ENCODE data around the gene ENGASE.
A peak's percentile ranks its signal among the peaks of the same experiment; 100 is the strongest.
"Not testable (repeated sequence)": the region's sequence is repeated elsewhere in the genome, so short reads cannot be mapped to it uniquely, and the experiment has no call there.

ENGASE gene, protein sequence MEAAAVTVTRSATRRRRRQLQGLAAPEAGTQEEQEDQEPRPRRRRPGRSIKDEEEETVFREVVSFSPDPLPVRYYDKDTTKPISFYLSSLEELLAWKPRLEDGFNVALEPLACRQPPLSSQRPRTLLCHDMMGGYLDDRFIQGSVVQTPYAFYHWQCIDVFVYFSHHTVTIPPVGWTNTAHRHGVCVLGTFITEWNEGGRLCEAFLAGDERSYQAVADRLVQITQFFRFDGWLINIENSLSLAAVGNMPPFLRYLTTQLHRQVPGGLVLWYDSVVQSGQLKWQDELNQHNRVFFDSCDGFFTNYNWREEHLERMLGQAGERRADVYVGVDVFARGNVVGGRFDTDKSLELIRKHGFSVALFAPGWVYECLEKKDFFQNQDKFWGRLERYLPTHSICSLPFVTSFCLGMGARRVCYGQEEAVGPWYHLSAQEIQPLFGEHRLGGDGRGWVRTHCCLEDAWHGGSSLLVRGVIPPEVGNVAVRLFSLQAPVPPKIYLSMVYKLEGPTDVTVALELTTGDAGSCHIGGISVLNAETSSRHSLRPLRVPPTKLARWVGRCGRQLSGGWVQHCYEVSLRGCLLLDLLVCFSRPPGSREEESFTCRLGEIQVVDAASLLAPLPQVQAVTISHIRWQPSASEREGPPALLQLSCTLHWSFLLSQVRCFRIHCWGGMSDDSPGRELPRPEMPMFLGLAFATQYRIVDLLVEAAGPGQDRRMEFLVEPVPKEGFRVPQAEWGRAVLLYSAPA

DNA sequence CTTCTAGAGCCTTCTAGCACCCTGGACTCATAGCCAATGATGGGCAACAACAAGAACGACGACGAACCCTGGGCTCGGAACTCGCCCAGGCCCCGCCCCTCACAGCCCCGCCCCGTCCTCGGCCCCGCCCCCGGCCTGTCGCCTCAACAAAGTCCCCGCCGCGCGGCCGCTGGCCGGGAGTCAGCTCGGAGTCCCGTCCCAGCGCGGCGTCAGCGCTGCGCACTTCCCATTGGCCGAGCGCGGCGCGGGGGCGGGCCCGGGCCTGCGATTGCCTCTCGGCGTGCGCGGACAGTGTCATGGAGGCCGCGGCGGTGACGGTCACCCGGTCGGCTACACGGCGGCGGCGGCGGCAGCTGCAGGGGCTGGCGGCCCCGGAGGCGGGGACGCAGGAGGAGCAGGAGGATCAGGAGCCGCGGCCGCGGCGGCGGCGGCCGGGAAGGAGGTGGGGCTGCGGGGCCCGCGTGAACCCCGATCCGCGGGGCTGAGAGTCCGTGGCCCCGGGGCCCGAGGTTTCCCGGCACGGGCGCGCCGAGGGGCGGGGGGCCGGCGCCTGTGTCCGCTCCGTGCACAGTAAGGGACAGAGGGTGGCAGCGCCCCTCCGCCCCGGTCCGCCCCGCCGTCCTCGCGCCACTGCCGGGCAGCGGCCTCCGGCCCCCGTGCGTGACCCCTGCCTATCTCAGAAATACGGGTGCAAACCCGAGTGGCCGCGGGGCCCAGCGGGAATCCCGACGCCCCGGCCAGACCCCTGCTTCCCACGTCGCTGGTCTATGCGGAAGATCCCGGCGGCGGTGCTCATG is at the start of gene ENGASE:
ENGASE (plus strand) TSS at position 176 of the 797 bp plus-strand sequence; CDS start at position 297, 121 bp downstream.
- peak; percentile 91 to 92 for DNase-seq

DNA sequence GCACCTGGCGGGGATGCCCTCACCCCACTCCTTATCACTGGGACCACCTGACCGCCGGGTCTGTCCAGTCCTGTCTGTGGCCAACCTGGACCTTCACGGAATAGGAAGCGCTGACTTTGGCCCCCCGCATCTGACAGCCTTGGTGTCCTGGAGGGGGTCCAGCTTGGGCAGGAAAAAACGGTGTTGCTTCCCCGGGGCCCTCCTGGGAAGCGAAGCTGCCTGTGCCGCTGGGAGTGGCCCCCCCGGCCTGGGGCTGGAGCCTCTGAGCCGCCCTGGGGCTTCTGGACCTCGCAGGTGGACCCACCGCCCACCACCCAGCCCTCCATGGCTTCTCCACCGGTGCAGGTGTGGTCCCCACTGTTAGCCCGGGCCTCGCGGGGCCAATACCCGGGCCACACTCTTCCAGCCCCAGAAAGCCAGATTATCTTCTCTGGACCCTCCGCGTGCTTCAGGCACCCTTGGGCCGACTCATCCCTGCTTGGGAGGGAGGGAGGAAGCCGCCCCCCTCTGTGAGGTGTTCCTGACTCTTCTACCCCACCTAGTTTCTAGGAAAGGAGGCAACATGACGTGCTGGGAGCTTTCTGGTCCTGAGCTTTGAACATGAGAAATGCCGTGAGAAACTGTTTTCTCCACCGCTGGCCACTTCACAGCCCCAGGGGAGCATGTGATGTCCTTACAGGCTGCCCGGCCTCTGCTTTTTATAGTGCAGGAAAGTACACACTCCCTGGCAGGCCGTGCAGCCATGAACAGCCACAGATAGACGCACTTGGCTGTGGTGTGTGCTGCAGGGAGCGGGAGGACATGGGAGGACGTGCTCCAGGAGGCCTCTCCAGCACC is 49.5 kb upstream of the ENGASE start:
- no peak for DNase-seq

DNA sequence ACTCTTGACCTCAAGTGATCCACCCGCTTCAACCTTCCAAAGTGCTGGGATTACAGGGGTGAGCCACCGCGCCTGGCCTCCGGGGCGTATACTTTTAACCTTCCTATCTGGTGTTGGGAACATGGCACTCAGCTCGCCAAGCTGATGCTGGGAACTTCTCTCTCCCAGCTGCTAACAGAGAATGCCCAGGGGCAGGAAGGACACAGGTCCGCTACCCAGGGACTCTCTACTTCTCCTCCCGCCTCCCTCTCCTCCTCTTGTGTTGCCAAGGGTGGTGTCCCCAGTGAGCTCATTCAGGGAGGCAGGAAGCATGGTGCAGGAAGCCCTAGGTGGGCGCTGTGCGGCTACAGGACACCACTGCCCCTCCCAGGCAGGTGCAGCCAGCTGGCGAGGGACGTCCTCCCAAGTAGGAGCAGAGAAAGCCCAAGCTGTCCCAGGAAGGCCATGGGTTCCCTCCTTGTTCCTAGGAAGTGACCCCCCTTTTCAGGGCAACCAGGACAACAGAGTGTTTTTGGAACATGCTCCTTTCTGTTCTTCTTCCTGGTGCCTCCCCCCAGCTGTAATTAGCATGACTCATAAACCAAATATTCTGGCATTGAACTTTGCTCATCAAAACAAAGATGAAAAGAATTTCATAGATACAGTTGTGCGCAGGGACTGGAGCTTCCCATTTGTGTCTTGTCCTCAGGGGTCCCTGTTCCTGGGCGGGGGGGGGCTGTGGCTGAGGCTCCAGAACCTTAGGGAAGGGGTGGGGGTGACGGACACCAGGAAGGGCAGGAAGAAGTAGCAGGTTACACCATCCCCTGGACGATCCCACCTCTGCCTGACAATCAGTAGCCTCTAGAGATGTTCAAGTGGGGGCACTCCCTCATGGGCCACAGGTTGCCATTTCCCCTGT is 48.0 kb upstream of the ENGASE start:
- no peak for DNase-seq

DNA sequence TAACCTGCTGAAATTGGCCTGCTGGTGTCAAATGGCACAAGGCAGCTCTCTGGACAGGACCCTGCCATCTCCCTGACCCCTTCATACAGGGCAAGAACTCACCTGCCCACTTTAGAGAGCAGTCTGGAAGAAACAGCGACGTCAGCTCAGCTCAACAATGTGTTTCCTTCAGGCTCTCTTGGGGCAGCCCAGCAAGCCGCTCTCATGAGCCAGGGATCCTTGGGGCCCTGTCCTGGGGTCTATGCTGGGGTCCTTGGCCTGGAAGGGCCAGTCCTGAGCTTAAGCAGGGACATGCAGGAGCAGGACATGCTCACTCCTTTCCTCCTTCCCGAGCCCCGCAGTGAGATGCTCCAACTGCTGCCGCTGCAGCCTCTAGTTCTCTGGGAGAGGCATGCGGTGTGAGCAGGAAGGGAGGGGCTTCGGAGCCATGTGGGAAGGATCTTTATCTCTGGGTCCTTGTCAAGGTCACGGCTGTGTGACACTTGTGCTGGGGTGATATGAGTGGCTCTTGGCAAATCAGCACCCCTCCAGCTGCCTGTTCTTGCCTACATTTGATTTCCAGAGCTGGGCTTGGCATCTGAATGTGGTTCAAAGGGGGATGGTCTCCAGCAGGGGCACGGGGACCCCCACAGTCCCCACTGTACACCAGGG is 47.2 kb upstream of the ENGASE start:
- no peak for DNase-seq

DNA sequence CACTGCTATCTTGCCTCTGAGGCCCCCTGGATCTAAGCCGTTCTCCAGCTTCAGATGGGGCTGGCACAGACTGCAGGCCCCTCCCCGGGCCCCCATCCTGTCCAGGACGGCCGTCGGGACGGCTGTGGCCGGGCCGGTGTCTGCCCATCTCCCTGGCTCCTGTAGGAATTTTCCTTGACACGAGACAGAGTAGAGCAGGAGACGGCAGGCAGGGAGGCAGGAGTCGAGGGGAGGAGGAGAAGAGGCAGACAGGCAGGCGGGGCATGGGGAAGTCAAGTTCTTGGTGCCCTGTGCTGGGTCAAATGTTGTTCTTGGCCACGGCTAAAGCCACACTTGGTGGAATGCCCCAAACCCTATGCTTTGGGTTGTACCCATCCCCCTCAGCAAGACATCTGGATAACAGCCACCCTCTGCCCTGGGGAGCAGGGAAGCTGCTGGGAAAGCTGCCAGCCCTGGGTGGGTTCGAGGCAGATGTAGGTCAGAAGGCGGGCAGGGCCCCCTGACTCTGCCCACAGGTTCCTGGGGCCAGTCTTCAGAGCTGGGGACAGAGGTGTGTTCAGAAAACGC is 46.6 kb upstream of the ENGASE start:
- DNase-seq = no peak

DNA sequence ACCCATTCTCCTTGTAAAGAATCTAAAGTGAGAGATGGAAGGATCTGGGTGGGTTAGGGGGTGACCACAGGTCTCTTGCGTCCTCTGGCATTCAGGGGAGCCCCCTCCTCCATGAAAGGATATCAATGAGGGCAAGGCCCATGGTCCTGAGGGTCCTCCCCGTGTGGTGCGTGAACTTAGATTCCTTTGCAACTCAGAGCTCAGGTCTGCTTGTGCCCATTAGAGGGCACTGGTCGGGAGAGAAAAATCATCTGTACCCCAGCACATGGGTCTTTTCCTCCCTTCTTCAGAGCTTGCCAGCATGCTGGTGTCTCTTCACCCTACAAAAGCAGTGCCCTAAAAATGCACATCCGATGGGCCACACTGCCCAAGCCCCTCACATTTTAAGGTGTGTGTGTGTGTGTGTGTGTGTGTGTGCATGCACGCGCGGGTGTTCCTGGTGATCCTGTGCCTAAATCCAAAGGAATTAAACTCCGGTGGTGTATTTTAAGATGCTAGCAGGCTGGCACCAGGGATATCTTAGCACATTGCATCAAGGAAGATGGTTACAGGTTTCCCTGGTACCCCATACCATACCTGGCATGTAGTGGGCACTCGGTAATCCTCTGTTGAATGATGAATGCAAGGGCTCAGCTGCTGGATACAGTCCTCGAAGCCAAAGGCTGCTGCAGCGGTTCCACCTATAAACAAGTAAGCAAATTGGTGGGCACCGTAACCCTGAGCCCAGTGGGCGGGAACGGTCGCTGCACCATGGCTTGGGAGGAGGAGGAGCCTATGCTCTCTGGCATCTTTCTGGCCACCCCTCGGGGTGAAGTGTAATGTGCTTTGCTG is 45.9 kb upstream of the ENGASE start:
- no peak for DNase-seq

DNA sequence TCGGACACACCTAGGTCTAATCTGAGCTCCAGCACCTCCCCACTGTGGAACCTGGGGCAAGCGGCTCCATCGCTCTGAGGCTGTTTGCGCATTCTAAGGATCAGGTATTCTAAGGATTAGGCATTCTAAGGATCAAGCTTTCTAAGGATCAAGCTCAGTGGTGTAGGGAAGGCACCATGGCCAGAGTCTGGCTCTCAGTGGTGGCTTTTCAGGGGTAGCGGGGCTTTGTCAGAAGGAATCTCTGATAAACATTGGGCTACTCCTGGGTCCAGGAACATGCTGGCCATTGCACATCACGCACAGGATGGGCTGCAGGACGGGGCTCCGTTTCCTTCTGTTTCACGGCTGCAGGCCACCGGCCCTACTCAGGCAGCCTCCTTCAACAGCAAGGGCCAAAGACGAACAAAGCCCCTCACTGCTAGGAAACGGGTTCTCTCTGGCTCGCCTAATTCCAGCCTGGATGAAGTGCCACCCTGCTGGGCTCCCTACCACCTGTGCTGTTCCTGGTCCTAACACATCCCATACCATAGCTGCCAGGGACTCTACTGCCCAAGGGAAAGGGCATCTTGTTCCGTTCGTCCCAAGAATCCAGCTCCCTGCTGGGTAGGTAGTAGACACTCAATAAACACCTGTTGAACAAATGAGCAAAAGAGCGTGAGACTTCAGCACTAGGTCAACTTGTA is 45.2 kb upstream of the ENGASE start:
- DNase-seq = no peak

DNA sequence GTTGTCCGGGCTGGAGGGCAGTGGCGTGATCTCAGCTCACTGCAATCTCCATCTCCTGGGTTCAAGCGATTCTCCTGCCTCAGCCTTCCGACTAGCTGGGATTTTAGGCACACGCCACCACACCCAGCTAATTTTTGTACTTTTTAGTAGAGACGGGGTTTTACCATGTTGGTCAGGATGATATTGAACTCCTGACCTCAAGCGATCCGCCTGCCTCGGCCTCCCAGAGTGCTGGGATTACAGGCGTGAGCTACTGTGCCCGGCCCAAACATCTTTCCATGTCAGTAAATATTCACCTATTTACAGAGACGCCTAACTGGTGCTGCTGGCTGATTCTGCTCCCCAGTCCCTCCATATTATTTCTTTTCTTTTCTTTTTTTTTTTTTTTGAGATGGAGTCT is 44.0 kb upstream of the ENGASE start:
- not testable (repeated sequence) for DNase-seq

DNA sequence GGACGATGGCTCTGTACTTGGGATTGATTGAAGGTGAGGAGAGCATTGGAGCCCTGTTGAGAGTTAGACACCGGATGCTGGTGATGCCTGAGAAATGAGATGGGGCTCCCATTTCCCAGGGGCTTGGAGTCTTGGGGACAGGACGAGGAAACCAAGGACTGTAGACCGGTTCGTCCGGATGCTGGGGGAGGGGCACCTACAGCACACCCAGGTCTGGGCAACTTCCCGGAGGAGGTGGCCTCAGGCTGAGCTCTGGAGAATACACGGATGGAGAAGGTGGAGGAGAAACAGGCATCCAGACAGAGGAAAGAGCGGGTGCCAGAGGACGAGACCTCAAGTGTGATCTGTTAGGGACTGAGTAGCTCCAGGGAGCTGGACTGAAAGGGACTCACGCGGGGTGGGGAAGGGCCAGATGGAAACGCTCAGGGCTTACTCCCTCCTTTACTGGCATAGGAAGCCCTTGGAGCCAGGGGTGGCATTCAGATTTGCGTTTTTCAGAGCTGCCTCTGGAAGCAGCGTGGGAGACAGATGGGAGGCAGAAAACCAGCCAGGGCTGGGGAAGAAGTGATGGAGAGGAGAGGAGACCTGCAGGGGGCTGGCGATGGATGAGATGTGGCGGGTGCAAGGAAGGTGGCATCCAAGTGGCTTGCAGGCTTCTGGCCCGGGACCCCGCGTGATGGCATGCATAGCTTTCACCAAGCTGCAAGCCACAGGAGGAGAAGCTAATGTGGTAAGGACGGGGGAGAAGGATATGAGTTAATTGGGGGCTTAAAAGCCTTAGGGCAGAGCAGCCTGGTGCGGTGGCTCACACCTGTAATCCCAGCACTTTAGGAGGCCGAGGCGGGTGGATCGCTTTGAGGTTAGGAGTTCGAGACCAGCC is 42.4 kb upstream of the ENGASE start:
- DNase-seq = no peak

DNA sequence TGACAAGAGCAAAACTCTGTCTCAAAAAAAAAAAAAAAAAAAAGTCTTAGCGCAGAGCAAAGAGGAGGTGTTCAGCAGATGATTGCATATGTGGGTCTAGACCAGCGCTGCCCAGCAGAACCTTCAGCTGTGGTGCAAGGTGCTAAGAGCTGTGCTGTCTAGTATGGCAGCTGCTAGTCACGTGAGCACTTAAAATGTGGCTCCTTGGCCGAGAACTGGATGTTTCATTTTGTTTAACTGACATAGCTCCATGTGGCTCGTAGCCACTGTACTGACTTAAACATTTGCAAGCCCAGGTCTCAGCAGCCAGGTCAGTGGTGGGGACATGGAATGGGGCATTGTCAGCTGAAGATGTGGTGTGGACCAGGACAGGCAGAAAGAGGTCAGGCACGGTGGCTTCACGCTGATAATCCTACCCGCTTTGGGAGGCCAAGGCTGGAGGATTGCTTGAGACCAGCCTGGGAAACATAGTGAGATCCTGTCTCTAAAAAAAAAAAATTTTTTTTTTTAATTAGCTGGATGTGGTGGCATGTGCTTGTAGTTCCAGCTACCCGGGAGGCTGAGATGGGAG is 41.5 kb upstream of the ENGASE start:
- no peak for DNase-seq

DNA sequence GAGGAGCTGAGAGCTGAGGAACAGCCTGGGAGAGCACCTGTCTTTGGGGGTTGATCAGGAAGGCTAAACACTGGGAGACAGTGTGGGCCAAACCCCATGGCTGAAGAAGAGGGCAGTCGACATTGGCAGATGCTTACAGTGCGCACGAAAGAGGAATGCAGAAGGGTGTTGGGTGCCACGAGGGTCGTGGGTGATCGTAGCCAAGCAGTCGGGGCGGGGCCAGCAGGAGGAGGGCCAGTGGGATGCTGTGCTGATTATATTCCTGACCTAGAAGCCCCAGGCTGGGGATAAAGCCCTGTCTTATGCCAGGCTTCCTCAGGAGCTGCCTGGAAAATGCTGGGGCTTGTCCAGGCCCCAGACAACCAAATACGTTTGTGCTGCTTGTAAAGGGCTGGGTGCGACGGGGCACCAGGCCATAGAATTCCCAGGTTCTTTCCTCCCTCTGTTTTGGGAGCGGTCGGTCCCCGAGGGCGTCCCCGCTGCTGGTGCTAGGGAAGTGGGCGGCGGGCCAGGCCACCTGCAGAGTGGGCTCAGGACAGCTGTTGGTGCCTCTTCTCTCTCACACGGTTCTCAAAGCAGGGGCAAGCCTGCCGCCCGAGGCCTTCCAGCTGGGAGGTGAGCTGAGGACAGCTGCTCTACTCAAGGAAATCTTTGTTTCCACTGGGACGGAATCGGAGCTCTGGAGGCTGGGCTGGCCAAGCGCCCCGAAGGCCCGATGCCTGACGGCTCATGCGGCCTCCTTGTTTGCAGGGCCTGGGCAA is 40.7 kb upstream of the ENGASE start:
- no peak for DNase-seq

DNA sequence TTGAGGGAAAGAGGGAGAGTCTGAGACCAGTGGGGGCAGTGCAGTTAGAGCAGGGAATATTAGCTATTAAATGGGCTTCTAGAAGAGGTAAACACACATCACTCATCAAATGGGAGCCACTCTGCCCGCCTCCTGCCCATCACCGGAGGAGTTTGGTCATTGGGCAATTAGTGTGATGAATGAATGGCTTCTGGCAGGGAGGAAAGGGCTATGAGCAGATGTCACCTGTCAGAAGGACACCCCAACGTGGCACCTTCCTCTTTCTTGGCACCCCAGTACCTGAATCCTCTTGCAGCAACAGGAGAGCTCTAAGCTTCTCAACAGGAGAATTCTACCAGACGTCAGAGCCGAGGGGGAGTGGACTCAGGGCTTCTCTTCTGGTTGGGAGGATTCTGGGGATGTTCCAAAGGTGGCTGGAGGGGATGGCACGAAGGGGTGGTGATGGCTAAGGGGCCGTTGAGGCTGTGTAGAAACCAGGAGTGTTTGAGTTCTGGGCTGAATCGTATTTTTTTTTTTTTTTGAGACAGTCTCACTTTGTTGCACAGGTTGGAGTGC is 39.6 kb upstream of the ENGASE start:
- no peak for DNase-seq

DNA sequence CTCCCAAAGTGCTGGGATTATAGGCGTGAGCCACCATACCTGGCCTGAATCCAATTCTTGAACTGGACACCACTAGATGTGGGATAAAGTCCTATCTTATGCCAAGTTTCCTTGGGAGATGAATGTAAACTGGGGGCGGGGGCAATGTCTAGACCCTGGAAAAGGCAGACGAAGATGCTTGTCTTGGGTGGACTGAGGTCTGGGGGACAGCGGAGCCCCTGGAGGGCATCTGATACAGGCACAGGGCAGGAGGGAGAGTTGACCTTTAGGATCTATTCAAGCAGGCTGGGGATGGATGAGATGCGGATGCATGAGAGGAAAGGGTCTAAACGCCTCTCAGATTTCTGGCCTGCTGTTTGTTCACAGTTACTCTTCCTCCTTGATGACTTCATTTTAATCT is 38.9 kb upstream of the ENGASE start:
- no peak for DNase-seq

DNA sequence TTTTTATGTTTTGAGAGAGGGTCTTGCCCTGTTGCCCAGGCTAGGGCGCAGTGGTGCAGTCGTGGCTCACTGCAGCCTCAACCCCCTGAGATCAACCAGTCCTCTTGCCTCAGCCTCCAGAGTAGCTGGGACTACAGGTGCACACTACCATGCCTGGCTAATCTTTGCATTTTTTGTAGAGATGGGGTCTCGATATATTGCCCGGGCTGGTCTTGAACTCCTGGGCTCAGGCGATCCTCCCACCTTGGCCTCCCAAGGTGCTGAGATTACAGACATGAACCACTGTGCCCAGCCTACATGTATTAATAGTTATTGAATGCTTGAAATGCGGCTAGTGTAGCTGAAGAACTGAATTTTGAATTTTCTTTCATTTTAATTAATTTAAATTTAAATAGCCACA is 38.4 kb upstream of the ENGASE start:
- no peak for DNase-seq

DNA sequence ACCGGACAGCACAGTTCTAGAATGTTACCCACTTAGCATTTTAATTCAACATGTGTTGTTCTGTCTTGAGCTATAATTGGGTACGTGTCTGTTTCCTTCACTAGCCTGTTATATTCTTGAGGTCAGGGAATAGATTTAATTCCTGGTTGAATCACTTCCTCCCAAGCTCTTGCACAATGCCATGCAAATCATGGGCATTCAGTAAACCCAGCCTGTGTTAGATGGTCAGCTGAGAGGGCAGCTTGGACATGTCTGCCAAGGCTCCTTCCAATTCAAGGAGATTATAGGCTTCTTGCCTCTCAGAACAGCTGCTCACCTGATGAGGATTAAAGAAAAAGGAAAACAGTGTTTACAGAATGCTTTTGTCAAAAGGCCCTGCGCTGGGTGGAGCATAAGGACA is 38.0 kb upstream of the ENGASE start:
- DNase-seq = no peak

DNA sequence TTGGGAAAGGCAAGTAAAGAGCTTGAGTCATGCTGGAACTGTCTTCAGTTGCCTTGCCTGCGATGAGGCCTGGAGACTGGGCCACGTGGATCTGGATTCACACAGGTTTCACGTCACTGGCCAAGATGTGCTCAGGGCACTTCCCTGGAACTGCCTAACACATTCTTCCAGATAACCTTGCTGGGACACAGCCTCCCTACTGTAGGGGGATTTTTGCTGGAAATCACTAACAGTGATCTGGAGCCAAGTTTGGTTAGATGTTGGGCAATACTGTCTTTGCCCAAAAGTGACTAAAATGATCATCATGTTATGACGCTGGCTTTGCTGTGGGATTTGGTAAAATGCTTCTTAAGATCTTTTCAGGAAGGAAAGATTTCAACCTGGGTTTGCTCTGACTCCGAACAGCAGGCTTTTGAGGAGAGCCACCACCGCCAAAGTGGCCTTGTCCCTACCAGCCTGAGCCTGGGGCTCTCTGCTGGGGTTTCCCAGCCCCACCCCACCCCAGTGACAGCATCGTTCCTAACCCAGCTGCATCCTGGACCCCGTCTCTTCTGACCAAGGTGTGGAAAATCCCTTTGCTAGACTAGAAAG is 36.0 kb upstream of the ENGASE start:
- DNase-seq = no peak

Data from activated CD4-positive, alpha-beta T cell treated with anti-CD3 and anti-CD28 coated beads, Interleukin-2, amount 50 U/mL, for 48 hours (primary cell).